Progenitor cell of endocrine pancreas (in vitro differentiated cells): ENCODE data around the gene CHST6. TPM values are rescaled to one million over a fixed set of nuclear protein-coding genes. Genes with fewer than 3 reads are reported as not detected.

Experiments used
- DNase-seq: peaks from one replicate; pipeline ENCODE4 v3.0.0; 2021; ENCODE audit warnings: low spot score; ENCODE audit not compliant: unreplicated experiment
- H3K27ac Mint-ChIP-seq: 2 replicates; pipeline ENCODE4 v1.8.0; 2021; ENCODE audit warnings: mild to moderate bottlenecking, moderate library complexity, mixed read lengths
- H3K27me3 Mint-ChIP-seq: 2 replicates; pipeline ENCODE4 v1.8.0; 2021; ENCODE audit warnings: mixed read lengths
- H3K36me3 Mint-ChIP-seq: 2 replicates; pipeline ENCODE4 v1.8.0; 2022; ENCODE audit warnings: mixed read lengths; ENCODE audit not compliant: insufficient read depth
- H3K4me1 Mint-ChIP-seq: 2 replicates; pipeline ENCODE4 v1.8.0; 2021; ENCODE audit warnings: low read depth, mixed read lengths
- H3K4me3 Mint-ChIP-seq: 2 replicates; pipeline ENCODE4 v1.8.0; 2021; ENCODE audit warnings: low read depth, mild to moderate bottlenecking, moderate library complexity, mixed read lengths
- H3K9me3 Mint-ChIP-seq: 2 replicates; pipeline ENCODE4 v1.8.0; 2021; ENCODE audit warnings: low read depth, mixed read lengths
- total RNA-seq: library from RNA; stranded (reverse); gene quantifications from 2 replicates; pipeline ENCODE4 v1.2.1, GENCODE V29; 2021
- TF ChIP-seq, protein P1 (sequence below): fragments of 200-600 bp; sonication (generic); IDR thresholded peaks from one replicate; pipeline ENCODE4 v1.5.0; 2021; ENCODE audit warnings: antibody characterized with exemption, mild to moderate bottlenecking; ENCODE audit not compliant: unreplicated experiment

CHST6 gene
- total RNA-seq, 1 donor from 2014 or later, result 7.7 TPM

- Mint-ChIP-seq H3K36me3 (no peaks in the 10 kb centered on the region), H3K4me3 (no peak overlapping the region), H3K27me3 (no peaks in the 10 kb centered on the region), H3K27ac (no peak overlapping the region), H3K4me1 (no peaks in the 10 kb centered on the region), H3K9me3 (no peaks in the 10 kb centered on the region)
- TF ChIP-seq, protein P1, sequence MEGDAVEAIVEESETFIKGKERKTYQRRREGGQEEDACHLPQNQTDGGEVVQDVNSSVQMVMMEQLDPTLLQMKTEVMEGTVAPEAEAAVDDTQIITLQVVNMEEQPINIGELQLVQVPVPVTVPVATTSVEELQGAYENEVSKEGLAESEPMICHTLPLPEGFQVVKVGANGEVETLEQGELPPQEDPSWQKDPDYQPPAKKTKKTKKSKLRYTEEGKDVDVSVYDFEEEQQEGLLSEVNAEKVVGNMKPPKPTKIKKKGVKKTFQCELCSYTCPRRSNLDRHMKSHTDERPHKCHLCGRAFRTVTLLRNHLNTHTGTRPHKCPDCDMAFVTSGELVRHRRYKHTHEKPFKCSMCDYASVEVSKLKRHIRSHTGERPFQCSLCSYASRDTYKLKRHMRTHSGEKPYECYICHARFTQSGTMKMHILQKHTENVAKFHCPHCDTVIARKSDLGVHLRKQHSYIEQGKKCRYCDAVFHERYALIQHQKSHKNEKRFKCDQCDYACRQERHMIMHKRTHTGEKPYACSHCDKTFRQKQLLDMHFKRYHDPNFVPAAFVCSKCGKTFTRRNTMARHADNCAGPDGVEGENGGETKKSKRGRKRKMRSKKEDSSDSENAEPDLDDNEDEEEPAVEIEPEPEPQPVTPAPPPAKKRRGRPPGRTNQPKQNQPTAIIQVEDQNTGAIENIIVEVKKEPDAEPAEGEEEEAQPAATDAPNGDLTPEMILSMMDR, result no peak
- DNase-seq, result no peak
Measured at GRCh38 chr16:75477680-75478473, 17.4 kb downstream of the CHST6 start.

- no peak for DNase-seq
- Mint-ChIP-seq H3K27ac (no peak overlapping the region), H3K4me1 (no peaks in the 10 kb centered on the region), H3K4me3 (no peak overlapping the region), H3K9me3 (no peaks in the 10 kb centered on the region), H3K36me3 (no peaks in the 10 kb centered on the region), H3K27me3 (no peaks in the 10 kb centered on the region)
- TF ChIP-seq, protein P1, result no peak
Measured at GRCh38 chr16:75476817-75477216, 18.4 kb downstream of the CHST6 start.

- H3K4me3 Mint-ChIP-seq, result no peak overlapping the region
- H3K27ac Mint-ChIP-seq, result no peak overlapping the region
- no peaks in the 10 kb centered on the region for H3K27me3 Mint-ChIP-seq
- H3K4me1 Mint-ChIP-seq, result no peaks in the 10 kb centered on the region
- DNase-seq, result no peak
- no peaks in the 10 kb centered on the region for H3K9me3 Mint-ChIP-seq
- TF ChIP-seq, protein P1, result no peak
- no peaks in the 10 kb centered on the region for H3K36me3 Mint-ChIP-seq
Measured at GRCh38 chr16:75475420-75475847, 19.8 kb downstream of the CHST6 start.

GRCh38 chr16:75472908-75473877 lies 22.0 kb downstream of the CHST6 start:
- no peak for DNase-seq
- Mint-ChIP-seq H3K9me3 (no peaks in the 10 kb centered on the region), H3K27ac (no peak overlapping the region), H3K4me3 (no peak overlapping the region), H3K36me3 (no peaks in the 10 kb centered on the region), H3K4me1 (no peaks in the 10 kb centered on the region), H3K27me3 (no peaks in the 10 kb centered on the region)
- TF ChIP-seq, protein P1, result no peak
